Measurements from ENCODE around the gene ZFYVE28.
"Not testable (repeated sequence)": the region's sequence is repeated elsewhere in the genome, so short reads cannot be mapped to it uniquely, and the experiment has no call there.

ZFYVE28 gene

GRCh38 chr4:2438822-2439718 lies 20.6 kb upstream of the ZFYVE28 start:
- no peak overlapping the region for H3K27ac Mint-ChIP-seq
- peaks cover 1 to 4% of the 10 kb centered on the region in 2 donors for H3K27me3 Mint-ChIP-seq
- no peak overlapping the region for H3K4me3 Mint-ChIP-seq
- DNase-seq, result no peak
- no peaks in the 10 kb centered on the region for H3K9me3 Mint-ChIP-seq
- no peaks in the 10 kb centered on the region for H3K36me3 Mint-ChIP-seq
- peaks cover 3 to 8% of the 10 kb centered on the region in 2 donors for H3K4me1 Mint-ChIP-seq
- ATAC-seq (replicated peaks), result no peak

- Mint-ChIP-seq H3K27me3 (peaks cover 7 to 10% of the 10 kb centered on the region in 2 donors), H3K27ac (no peak overlapping the region), H3K36me3 (no peaks in the 10 kb centered on the region), H3K4me1 (peaks cover 3 to 8% of the 10 kb centered on the region in 2 donors), H3K4me3 (no peak overlapping the region), H3K9me3 (no peaks in the 10 kb centered on the region)
- ATAC-seq (replicated peaks) (no peak), DNase-seq (no peak)
Measured at GRCh38 chr4:2437475-2438215, 19.2 kb upstream of the ZFYVE28 start.

- Mint-ChIP-seq H3K36me3 (no peaks in the 10 kb centered on the region), H3K4me3 (no peak overlapping the region), H3K27ac (no peak overlapping the region), H3K27me3 (peaks cover 9 to 10% of the 10 kb centered on the region in 2 donors), H3K9me3 (no peaks in the 10 kb centered on the region), H3K4me1 (peaks cover 3 to 7% of the 10 kb centered on the region in 2 donors)
- DNase-seq, result no peak
- no peak for ATAC-seq (replicated peaks)
Measured at GRCh38 chr4:2436761-2437474, 18.5 kb upstream of the ZFYVE28 start.

GRCh38 chr4:2436301-2436700 lies 17.9 kb upstream of the ZFYVE28 start:
- Mint-ChIP-seq H3K4me1 (peaks cover 0 to under 1% of the 10 kb centered on the region in 2 donors), H3K9me3 (no peaks in the 10 kb centered on the region), H3K4me3 (no peak overlapping the region), H3K27ac (no peak overlapping the region), H3K36me3 (no peaks in the 10 kb centered on the region), H3K27me3 (peaks cover 6 to 15% of the 10 kb centered on the region in 2 donors)
- DNase-seq (no peak), ATAC-seq (replicated peaks) (no peak)

- DNase-seq (no peak), ATAC-seq (replicated peaks) (no peak)
- no peak overlapping the region for H3K27ac Mint-ChIP-seq
- no peaks in the 10 kb centered on the region for H3K4me1 Mint-ChIP-seq
- H3K4me3 Mint-ChIP-seq, result no peak overlapping the region
- no peaks in the 10 kb centered on the region for H3K36me3 Mint-ChIP-seq
- no peaks in the 10 kb centered on the region for H3K9me3 Mint-ChIP-seq
- H3K27me3 Mint-ChIP-seq, result peaks cover 6 to 18% of the 10 kb centered on the region in 2 donors
Measured at GRCh38 chr4:2434420-2434819, 16.0 kb upstream of the ZFYVE28 start.

GRCh38 chr4:2433609-2434350 lies 15.3 kb upstream of the ZFYVE28 start:
- no peak for DNase-seq
- no peaks in the 10 kb centered on the region for H3K36me3 Mint-ChIP-seq
- no peak overlapping the region for H3K4me3 Mint-ChIP-seq
- no peak overlapping the region for H3K27ac Mint-ChIP-seq
- H3K27me3 Mint-ChIP-seq, result peaks cover 10 to 23% of the 10 kb centered on the region in 2 donors
- no peaks in the 10 kb centered on the region for H3K4me1 Mint-ChIP-seq
- no peak for ATAC-seq (replicated peaks)
- no peaks in the 10 kb centered on the region for H3K9me3 Mint-ChIP-seq

- Mint-ChIP-seq H3K27ac (no peak overlapping the region), H3K9me3 (no peaks in the 10 kb centered on the region), H3K4me1 (peaks cover 0 to 2% of the 10 kb centered on the region in 2 donors), H3K4me3 (no peak overlapping the region), H3K36me3 (no peaks in the 10 kb centered on the region), H3K27me3 (peaks cover 13 to 27% of the 10 kb centered on the region in 2 donors)
- DNase-seq (no peak), ATAC-seq (replicated peaks) (no peak)
Measured at GRCh38 chr4:2432991-2433530, 14.6 kb upstream of the ZFYVE28 start.

- Mint-ChIP-seq H3K36me3 (no peaks in the 10 kb centered on the region), H3K27ac (no peak overlapping the region), H3K9me3 (no peaks in the 10 kb centered on the region), H3K4me1 (peaks cover 0 to 2% of the 10 kb centered on the region in 2 donors), H3K27me3 (peaks cover 13 to 27% of the 10 kb centered on the region in 2 donors), H3K4me3 (no peak overlapping the region)
- DNase-seq, result no peak
- ATAC-seq (replicated peaks), result no peak
Measured at GRCh38 chr4:2432004-2432403, 13.6 kb upstream of the ZFYVE28 start.

GRCh38 chr4:2429945-2430757 lies 11.7 kb upstream of the ZFYVE28 start:
- DNase-seq; H3K36me3 Mint-ChIP-seq; H3K4me3 Mint-ChIP-seq; H3K4me1 Mint-ChIP-seq; H3K9me3 Mint-ChIP-seq; H3K27ac Mint-ChIP-seq; ATAC-seq (replicated peaks): not testable (repeated sequence)
- peaks cover 13 to 27% of the 10 kb centered on the region in 2 donors for H3K27me3 Mint-ChIP-seq

GRCh38 chr4:2428496-2429213 lies 10.2 kb upstream of the ZFYVE28 start:
- no peak for ATAC-seq (replicated peaks)
- Mint-ChIP-seq H3K4me1 (peaks cover 0 to 2% of the 10 kb centered on the region in 2 donors), H3K4me3 (no peak overlapping the region)

GRCh38 chr4:2427383-2428334 lies 9.2 kb upstream of the ZFYVE28 start:
- Mint-ChIP-seq H3K36me3 (no peaks in the 10 kb centered on the region), H3K4me1 (peaks cover 0 to 2% of the 10 kb centered on the region in 2 donors), H3K4me3 (no peak overlapping the region), H3K27ac (no peak overlapping the region), H3K9me3 (no peaks in the 10 kb centered on the region), H3K27me3 (peaks cover 14 to 28% of the 10 kb centered on the region in 2 donors)
- no peak for DNase-seq
- no peak for ATAC-seq (replicated peaks)

More at GRCh38 chr4:2428496-2429213, 10.2 kb upstream of the ZFYVE28 start:
- Mint-ChIP-seq H3K36me3 (no peaks in the 10 kb centered on the region), H3K27ac (no peak overlapping the region), H3K27me3 (peaks cover 8 to 22% of the 10 kb centered on the region in 2 donors), H3K9me3 (no peaks in the 10 kb centered on the region)
- DNase-seq, result no peak
